GM19324 (cell line): ENCODE measurements around the gene AKR1B1.

ENCODE experiments used
- ATAC-seq: cut with Tn5 transposase; IDR thresholded peaks from one replicate; pipeline ENCODE4 v1.9.1; 2021; ENCODE audit warnings: mild to moderate bottlenecking, moderate library complexity; ENCODE audit not compliant: unreplicated experiment, low FRiP score

Gene AKR1B1

DNA sequence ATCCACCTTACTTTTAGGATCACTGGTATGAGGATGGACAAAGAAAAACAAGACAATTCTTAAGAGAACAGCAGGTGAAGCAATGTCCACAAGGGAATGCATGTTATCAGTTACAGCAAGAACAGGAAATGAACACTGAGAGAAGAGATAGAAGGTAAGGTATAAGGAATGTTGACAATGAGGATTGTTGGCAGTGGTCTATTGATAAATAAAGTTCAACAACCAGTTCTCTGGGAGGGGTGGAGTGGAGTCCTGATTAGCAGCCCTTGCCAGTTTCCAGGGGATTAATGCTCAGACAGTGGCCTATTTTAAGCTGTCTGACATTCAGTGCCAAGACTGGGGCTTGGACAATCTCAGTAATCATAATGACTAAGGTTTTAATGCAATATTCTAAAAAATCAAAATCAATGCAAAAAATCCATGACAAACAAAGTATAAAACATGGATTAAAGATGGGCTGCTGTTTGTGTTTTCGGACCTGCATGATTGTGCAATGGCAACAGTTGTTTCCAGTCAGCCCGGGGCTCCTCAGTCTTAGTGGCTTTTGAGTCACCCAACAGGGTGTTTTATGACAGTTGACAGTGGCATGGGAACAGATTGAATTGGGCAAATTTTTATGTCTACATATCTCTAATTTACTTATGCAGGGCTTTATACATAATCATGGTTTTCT, 13.8 kb upstream of the AKR1B1 start:
- ATAC-seq: no peak

DNA sequence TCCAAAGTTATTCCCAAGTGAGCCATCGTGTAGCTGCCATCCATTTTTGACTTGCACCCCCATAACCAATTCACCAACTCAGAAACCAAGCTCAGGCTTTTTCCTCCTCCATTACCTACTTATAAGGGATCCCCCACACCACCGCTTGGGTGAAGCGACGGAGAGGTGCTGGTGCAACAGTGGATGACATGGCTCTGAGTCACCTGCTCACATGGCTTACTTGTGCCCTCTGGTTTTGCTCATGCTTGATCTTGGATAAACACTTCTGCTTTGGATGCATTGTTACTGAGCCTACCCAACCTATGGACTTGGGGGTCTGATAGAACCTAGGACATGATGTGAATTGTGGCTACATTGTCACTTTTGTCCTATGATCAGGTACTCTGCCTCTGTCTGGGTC, 12.0 kb upstream of the AKR1B1 start:
- no peak for ATAC-seq

DNA sequence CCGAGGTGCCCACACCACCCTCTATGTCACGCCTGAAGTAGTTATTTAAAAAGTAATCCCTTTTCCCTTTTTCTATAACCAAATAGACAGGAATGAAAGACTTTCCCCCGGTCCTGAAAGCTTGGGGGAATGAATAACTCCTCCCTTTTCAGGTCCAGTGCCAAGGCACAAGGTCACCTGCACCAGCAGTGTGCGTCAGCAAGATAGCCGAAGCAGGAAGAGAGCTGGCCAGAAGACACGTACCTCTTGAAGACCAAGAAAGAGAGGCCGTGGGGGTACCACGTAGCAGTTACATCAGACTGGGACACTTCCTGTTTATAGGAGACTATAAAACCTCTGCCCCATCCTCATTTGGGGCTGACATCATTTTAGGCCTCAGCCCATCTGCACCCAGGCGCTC, 10.7 kb upstream of the AKR1B1 start:
- no peak for ATAC-seq

DNA sequence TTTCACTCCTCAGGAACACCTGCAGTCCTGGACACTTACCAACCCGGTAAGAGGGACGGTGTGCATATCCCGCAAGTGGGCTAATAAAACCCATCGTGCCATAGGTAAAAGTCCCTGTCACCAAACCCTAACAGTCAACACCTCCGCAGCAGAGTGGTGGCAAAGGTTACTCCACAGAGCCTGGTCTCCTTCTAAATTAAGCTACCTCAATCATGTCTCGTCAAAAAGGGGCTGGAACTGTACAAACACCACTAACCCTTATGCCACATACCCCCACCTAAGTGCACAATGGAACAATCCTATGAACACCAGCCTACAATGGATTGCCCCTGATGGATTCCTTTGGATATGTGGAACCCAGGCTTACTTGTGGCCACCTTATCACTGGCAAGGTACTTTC, 9.6 kb upstream of the AKR1B1 start:
- no peak for ATAC-seq

DNA sequence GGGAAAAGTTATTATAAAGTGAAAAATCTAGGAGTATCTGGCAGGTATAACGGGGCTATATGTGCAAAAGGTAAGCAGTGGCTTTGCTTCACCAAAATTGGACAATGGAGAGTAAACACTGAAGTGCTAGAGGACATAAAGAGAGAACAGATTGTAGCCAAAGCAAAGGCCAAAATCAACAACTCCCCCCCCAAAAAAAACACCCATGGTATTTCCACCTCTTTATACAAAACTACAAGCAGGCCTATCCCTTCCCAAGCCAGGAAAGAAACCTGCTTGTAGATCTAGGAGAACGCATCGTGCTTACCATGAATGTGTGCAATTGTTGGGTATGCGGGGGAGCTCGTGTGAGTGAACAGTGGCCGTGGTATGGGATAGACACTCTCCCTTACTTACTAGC, 9.2 kb upstream of the AKR1B1 start:
- ATAC-seq: no peak

DNA sequence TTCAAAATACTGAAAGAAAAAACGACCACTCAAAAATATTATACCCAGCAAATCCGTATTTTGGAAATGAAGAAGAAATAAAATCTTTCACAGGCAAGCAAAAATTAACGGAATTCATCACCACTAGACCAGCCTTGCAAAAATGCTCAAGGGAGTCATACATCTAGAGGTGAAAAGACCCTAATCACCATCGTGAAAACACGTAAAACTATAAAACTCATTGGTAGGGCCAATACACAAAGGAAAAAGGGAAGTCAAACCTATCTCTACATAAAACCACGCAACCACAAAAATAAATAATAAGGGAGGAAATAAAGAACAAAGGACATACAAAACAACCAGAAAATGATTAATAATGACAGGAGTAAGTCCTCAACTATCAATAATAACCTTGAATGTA, 6.6 kb upstream of the AKR1B1 start:
- no peak for ATAC-seq

DNA sequence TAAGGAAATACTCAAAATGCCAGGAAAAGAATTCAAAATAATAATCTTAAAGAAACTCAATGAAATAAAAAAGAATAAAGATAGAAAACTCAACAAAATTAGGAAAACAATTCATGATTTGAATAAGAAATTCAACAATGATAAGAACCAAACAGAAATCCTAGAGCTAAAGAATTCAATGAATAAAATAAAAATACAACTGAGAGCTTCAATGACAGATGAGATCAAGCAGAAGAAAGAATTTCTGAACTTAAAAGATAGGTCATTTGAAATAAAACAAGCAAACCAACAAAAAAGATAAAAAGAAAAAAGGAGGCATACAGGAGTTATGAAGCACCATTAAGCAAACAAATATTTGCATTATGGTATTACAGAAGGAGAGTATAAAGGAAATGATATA, 5.6 kb upstream of the AKR1B1 start:
- no peak for ATAC-seq

DNA sequence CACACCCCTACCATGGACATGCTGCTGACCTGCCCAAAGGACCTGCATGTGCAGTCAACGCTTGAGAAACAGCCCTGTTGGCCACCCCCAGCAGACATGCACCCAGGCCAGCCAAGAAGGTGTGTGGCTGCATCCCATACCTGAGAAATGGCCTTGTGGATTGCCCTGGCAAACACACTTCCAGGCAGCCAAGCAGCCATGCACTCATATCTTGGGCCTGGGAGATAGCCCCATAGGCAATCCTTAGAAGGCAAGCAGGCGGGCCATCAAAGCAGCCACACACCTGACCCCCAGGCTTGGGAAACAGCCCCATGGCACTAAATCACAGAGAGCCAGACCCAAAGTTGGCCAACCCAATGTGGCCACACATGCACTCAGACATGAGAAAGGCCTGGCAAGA, 4.9 kb upstream of the AKR1B1 start:
- no peak for ATAC-seq

DNA sequence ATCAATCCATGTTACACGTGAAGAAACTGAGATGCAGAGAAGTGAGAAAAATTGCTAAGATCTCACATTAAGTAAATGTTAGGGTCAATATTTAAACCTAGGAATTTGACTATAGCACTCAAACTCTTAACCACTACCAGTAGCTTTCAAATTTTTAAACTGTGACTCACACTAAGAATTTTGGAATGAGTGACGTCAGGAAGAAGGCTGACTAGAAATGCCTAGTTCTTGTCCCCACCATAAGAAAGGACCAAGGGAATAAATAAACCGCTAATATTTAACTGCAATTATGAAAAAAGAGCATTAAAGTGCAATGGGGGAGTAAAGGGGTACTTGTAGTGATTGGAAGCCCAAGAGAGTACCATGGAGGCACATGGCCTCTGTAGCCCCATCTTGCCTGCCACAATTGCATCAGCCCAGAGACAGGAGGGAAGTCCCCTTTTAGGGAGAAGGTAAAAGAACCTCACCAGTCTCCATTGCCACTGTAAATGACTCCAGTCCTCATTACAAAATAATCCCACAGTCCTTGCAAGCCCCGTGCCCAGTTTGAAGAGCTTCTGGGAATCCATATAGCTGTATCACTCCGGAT, 3.5 kb upstream of the AKR1B1 start:
- ATAC-seq: no peak

DNA sequence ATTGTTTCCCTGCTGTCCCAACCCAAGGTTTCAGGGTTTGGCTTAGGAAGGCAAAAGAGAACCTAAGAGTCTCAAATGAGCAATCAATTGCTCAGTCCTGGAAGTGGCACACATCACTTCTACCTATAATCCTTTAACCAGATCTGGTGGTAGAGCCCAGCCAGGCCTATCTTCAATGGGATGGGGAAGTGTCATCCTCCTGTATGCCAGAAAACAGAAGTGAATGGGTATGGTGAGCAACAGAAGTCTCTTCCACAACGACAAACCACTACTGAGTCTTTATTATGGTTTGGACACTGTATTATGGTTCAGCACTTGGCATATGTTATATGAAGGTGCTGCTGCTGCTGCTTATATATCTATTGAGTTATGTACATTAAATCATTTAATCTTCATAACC, 3.0 kb upstream of the AKR1B1 start:
- ATAC-seq: no peak

DNA sequence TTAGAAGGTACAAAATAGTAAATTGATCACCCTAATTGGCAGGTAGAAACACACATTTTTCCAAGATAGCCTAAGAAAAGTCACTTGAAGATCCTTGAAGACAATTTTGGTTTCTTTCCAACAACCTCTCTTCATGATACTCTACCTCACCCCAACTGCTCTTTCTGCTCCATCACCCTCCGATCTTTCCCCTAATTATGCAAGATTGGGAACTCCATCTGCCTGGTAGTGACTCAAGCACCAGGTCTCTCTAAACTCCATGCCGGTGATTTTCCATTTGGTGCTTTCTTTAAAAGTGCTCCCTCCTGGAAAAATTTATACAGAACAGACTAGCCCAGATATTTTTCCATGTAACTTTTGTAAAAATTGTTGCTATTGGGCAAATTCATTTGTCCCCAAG, 1.1 kb upstream of the AKR1B1 start:
- ATAC-seq: no peak

DNA sequence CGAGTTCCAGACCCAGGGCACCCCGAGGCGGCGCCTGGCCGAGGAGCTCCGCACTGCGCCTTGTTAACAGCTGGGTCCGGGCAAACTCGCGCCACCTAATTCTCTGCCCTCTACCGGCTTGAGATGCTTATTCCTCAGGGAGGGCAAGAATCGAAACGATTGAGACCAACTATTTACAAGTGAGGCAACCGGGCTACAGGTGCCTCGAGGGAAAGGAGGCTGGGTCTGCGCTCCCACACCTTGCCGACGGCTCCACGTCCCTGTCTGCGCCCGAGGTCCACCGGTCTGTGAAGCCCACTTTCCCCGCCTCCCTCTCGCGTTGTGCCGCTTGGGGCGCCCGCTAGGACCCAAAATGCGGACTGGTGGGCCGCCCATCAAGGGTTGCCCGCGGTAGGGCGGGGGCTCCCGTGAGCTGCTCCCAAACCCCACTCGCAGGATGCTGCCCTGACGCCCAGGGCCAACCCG, 527 bp downstream of the AKR1B1 start:
- peak; percentile 56 for ATAC-seq

DNA sequence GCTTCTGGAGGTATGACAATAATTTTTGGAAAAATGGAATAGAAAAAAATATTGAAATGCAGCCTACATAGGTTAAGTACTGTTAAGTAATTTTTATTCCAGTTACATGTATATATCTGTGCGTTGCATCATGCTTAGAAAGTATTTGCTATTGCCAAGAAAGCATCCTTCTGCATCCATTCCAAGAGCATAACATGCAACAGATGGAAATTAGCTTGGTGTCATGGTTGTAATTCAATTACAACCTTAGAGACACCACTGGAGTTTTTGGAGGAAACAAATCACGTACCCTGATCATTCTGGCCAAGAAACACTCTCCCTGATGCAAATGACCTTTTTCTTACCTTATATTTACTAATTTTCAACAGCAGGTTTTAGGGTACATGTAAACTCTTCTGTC, 1.7 kb downstream of the AKR1B1 start:
- ATAC-seq: no peak

DNA sequence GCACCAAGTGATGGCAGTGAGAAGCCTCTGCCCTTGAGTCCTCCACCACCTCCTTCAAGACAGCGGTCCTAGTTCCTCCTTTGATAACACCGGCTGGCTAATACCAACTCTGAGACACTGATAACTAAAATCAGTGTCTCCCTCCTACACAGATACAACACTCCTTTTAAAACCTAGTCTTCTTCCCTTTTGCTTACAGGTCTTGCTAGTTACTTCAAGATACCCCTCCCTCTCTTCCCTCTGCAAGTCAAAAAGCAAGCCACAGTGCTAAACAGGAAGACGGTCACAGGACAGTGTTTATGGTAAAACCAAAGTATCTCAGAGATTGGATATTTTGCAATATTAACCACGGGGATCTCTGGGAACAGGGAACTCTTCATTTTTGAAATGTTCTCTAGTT, 4.6 kb downstream of the AKR1B1 start:
- no peak for ATAC-seq

DNA sequence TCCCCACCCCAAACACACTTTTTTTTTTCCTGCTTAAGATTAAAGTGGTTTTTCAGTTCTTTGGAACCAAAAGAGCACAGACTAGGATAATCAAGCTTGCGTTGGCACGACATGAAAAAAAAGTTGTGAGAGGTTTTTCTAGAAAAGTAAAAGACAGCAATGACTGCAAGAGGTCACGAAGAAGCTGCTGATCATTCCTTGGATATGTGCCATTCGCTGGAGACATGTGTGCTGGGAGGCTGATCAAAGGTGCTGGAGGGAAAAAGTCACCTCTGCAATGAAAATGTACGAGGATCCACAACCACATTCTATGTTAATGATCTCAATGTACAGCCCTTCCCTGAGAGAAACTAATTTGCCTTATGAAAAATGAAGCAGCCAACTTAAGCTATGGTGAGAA, 5.4 kb downstream of the AKR1B1 start:
- ATAC-seq: no peak

DNA sequence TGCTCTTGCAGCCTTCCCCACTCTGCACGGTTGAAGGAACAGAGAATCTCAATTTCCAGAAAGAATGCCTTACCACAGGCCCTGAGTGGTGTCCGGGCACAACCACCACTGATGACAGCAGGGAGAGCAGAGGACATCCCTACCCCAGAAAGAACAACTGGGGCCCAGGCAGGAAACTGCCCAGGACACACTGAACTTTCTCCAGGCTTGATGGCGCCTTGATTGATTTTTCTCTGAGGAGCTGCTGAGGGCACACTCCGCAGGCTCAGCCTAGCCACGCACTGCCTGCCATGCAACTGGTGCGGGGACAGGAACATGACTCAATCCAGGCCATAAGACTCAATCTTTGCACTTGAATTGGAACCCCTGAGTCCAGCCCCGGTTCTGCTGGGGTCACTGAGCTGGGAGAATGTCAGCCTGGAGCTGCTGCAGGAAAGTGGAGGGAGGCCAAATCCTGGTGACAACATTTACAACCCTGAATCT, 5.9 kb downstream of the AKR1B1 start:
- ATAC-seq: no peak

DNA sequence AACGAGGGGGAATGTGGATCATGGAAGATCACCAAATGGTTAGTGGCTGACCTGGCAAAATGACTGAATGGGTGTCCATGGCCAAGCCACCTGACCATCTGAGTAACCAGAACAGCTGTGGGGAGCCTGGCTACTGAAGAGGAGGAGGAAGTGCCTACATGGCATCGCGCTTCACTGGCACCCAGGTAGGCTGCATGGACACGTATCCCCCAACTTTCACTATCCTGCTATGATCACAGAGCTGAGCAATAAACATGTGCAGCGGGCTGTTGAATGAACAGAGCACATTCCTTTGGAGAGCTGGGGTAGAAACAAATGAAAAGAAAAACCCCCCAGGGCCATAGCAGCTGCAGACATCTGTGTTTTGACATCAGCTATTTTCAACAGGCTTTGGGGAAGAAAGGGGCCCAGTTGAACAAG, 6.5 kb downstream of the AKR1B1 start:
- no peak for ATAC-seq

DNA sequence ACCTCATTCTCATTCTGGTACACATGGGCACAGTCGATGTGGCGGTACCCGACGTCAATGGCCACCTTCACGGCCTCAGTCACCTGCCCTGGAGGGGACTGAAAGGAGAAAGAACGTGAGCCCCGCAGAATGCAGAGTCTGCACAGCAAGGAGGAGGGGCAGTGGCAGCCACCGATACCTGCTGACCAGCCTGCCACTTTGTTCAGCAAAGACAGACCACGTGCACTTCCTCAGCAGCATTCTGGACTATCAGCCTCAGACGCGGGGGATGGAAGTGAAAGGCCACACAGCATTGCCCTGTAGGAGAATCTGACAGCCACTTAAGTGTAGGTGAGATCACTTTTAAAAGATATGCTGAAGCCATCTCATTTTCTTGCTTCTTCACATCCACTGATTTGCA, 7.2 kb downstream of the AKR1B1 start:
- no peak for ATAC-seq

DNA sequence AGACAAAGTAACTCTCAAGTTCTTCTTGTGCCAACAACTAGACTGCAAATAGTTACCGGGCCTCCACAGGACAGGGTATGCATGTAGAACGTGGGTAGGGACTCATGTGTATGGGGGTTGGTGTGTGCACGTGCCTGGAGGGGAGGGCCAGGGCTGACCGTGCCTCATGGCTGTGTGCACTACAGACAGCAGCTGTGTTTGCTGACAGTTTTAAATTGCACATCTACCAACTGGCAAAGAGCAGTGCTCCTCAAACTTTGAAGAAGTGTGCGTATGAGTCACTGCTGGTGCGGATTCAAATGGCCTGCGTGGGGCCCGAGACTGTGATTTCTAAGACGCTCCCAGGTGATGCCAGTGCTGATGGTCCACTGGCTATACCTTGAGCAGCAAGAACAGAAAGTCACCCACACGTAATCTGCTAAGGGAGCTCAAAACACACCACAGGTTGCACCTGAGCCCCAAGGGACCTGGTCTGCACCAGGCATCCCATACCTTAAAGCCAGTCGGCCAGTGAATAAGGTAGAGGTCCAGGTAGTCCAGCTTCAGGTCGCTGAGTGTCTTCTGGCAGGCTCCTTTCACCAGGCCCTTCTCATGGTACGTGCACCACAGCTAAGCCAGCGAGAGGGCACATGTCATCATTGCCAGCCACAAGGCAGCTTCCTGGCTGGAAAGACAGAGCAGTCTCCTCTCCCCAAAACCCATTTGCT, 8.5 kb downstream of the AKR1B1 start:
- no peak for ATAC-seq

DNA sequence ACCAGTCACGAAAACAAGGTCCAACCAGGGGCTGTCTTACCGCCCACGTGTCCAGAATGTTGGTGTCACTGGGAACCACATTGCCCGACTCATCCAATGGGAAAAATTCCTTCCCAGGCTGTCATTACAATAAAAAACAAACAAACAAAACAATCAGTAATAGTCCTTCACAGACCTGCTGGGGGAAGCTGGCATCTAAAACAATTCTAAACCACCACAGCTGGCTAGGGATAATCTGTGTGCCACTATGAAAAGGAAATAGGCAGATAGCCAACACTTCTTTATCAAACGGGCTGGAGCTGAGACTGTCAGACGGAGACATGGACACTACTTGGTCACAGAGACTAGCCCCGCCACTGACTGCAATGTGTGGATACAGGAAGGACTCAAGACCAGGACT, 9.2 kb downstream of the AKR1B1 start:
- ATAC-seq: no peak

DNA sequence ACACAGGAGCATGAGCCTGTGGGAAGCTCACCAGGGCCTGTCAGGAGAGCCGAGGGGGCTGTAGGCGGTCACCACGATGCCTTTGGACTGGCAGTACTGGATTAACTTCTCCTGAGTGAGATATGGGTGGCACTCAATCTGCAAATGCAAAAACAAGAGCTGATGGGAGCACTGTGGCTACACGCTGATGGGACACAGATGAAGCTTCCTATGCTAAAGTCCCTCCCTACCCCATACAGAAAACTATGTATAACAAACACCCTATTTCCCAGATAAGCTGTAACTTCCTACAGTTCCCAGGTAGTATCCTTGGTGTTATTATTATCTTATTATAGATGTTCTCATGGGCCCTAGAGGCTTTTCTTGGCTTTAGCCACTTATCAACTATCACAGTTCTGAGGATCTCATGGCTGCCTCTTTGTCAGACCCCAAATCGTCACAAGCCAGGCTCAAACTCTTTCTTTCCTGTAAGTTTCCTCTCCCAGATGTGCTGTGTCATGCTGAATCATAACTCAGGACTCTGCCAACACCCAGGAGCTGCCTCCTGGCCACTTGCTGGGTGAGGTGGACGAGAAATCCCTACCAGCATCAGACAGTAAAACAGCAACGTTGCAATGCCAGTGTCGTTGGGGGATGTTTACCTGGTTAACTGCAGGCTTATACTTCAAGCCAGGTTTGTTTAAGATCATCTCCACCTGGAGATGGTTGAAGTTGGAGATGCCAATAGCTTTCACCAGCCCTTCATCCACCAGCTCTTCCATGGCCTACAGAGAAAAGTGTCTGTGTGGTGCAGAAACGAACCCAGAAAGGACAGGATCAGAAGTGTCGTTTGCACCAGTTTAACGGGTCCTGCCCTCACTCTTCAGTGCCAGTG, 10.3 kb downstream of the AKR1B1 start:
- no peak for ATAC-seq
